ENCODE data around the gene VWA5A.

GRCh38 chr11:124174001-124174583, 58.8 kb downstream of the VWA5A start:
- TF ChIP-seq EP300 (IDR thresholded peaks at IDR 0.05) (no peak), POLR2A (IDR thresholded peaks at IDR 0.05) (no peak), CTCF (IDR thresholded peaks at IDR 0.05) (no peak)
